Stomach (tissue), 4 donors: Measurements from ENCODE around the gene TMEM271.

Experiments
- EP300 ChIP-seq: sonication (generic); formaldehyde crosslinking; IDR thresholded peaks from one replicate; pipeline ENCODE4 v1.6.1; 2017; ENCODE audit warnings: antibody characterized with exemption
- POLR2A ChIP-seq, 4 donors: fragments of 450-650 bp; IDR thresholded peaks; one replicate each; pipeline ENCODE4 v1.6.1; 2016; ENCODE audit warnings: antibody characterized with exemption in 4 of 4, control low read depth in 2 of 4, mild to moderate bottlenecking in 1 of 4, moderate library complexity in 1 of 4
- POLR2AphosphoS5 ChIP-seq, 3 donors: sonication (generic); formaldehyde crosslinking; IDR thresholded peaks; one replicate each; pipeline ENCODE4 v1.6.1; 2016; ENCODE audit warnings: antibody characterized with exemption in 3 of 3
- TF ChIP-seq, protein P1 (sequence below), 7 experiments: fragments of 450-650 bp in 4 of 7; fragments of 200-600 bp in 3 of 7; sonication (generic) in 3 of 7; IDR thresholded peaks; one replicate each; pipeline ENCODE4 v1.5.1; 2016 to 2019; ENCODE audit warnings: antibody characterized with exemption in 7 of 7, control low read depth in 2 of 7, mild to moderate bottlenecking in 1 of 7

DNA sequence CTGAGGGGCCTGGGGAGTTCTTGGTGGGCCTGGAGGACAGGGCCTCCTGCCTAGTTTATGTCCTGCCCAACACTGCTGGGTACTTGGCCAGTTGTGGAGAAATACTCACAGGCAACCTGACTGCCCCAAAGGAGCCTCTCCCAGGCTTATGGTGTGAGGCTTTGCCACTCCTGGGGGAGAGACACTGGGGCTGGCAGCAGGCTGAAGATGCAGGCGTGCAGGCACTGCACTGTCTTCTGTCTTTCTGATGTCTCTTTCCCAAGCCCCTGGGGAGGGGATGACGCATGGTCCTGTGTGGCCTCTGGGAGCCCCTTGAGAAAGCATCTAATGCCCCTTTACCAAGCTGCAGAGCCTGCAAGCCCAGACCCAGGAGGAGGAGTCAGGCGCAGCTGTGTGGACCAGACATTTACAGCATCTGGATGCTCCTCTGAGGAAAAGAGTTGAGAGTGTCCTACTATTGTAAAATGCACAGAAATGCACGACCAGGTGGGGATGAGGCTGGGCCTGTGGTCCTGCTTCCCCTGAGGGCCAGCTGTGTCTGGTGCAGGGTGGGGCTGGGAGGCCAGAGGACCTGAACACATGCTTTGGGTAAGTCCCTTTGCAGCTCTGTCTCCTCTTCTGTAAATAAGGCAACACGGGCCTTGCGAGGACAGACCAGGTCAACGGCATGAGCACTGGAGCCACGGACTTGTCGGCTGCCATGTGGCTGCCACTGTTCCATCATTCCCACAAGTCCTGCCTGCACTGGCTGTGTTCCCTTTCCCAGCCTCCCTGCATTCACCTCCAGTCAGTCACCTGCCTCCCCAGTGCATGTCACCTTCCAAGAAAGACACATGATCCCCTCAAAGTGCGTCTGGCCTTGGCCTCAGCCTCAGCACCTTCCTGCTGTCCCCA is 8.4 kb downstream of the TMEM271 start:
- no peak for TF ChIP-seq POLR2A (IDR thresholded peaks at IDR 0.05)
- TF ChIP-seq, protein P1, sequence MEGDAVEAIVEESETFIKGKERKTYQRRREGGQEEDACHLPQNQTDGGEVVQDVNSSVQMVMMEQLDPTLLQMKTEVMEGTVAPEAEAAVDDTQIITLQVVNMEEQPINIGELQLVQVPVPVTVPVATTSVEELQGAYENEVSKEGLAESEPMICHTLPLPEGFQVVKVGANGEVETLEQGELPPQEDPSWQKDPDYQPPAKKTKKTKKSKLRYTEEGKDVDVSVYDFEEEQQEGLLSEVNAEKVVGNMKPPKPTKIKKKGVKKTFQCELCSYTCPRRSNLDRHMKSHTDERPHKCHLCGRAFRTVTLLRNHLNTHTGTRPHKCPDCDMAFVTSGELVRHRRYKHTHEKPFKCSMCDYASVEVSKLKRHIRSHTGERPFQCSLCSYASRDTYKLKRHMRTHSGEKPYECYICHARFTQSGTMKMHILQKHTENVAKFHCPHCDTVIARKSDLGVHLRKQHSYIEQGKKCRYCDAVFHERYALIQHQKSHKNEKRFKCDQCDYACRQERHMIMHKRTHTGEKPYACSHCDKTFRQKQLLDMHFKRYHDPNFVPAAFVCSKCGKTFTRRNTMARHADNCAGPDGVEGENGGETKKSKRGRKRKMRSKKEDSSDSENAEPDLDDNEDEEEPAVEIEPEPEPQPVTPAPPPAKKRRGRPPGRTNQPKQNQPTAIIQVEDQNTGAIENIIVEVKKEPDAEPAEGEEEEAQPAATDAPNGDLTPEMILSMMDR (IDR thresholded peaks at IDR 0.05) = no peak
- no peak for TF ChIP-seq POLR2AphosphoS5 (IDR thresholded peaks at IDR 0.05)
- TF ChIP-seq EP300 = no peak
